ENCODE data around the gene BARHL1.

DNA sequence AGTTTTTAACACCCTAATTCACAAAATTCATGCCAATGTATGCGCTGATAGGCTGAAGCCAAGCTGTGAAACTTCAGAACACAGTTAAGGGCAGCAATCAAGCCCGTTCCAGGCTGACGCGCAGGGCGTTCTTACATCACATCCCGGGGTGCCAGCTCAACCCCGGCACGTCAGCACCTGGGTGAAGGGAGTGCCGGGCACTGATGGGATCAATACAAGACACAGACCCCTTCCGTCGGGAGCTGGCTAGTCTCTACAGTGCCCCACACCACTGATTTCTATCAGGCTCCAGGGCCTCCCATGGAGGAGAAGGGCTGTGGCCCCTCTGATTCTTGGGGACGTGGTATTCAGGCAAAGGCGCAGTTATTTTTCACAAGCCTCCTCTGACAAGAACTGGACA is 12.0 kb downstream of the BARHL1 start:
- TF ChIP-seq, protein P1, sequence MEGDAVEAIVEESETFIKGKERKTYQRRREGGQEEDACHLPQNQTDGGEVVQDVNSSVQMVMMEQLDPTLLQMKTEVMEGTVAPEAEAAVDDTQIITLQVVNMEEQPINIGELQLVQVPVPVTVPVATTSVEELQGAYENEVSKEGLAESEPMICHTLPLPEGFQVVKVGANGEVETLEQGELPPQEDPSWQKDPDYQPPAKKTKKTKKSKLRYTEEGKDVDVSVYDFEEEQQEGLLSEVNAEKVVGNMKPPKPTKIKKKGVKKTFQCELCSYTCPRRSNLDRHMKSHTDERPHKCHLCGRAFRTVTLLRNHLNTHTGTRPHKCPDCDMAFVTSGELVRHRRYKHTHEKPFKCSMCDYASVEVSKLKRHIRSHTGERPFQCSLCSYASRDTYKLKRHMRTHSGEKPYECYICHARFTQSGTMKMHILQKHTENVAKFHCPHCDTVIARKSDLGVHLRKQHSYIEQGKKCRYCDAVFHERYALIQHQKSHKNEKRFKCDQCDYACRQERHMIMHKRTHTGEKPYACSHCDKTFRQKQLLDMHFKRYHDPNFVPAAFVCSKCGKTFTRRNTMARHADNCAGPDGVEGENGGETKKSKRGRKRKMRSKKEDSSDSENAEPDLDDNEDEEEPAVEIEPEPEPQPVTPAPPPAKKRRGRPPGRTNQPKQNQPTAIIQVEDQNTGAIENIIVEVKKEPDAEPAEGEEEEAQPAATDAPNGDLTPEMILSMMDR (conservative IDR thresholded peaks at IDR 0.05; ENCODE audit: low read length) = no peak
- TF ChIP-seq EZH2phosphoT487 (IDR thresholded peaks at IDR 0.05; ENCODE audit: borderline replicate concordance, low read depth, low read length) = no peak

Measured in OCI-LY7 (cell line).